Activated T-cell treated with anti-CD3 and anti-CD28 coated beads for 1 hour (primary cell): ENCODE measurements around the gene NDUFS6.

Experiments
- DNase-seq: peaks from one replicate; pipeline ENCODE4 v3.0.0-alpha.2; 2020; ENCODE audit warnings: low read depth

Gene NDUFS6

DNA sequence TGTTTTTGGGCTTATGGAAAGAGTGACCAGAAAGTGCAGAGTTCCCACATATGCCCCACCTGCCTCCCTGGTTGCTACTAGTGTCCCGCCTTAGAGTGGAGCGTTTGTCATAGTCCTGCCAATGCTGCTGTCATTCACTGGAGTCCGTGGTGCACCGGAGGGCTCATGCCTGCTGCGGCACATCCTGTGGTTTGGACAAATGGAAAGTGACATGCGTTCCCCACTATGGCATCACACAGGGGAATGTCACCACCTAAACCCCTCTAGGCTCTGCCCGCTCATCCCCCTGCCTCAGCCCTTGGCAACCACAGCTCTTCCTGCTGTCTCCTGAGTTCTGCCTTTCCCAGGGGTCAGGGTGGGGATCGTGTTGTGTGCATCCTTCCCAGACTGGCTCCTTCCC, 52.3 kb downstream of the NDUFS6 start:
- no peak for DNase-seq

- no peak for DNase-seq
Measured at GRCh38 chr5:1855075-1855474, 53.9 kb downstream of the NDUFS6 start.

GRCh38 chr5:1855596-1855995, 54.4 kb downstream of the NDUFS6 start:
- DNase-seq = no peak

- DNase-seq = no peak
Measured at GRCh38 chr5:1856596-1857255, 55.5 kb downstream of the NDUFS6 start.

DNA sequence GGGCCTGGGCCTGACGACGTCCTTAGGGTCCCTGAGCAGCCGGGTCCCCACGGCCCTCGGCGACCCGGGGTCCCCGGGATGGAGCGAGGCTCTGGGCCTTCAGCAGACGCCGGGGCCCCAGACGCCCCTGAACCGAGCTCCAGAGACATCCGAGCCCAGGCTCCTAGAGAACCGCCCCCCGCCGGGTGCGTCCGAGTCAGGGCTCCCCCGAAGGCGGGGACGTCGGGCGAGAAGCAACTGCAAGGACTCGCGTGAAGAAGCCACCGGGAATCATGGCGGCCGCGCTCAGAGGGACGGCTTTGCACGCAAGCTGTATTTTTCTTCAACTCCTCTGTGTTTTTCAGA, 56.0 kb downstream of the NDUFS6 start:
- no peak for DNase-seq

- DNase-seq = no peak
Measured at GRCh38 chr5:1858436-1858835, 57.2 kb downstream of the NDUFS6 start.

GRCh38 chr5:1859099-1859498, 57.9 kb downstream of the NDUFS6 start:
- no peak for DNase-seq

DNA sequence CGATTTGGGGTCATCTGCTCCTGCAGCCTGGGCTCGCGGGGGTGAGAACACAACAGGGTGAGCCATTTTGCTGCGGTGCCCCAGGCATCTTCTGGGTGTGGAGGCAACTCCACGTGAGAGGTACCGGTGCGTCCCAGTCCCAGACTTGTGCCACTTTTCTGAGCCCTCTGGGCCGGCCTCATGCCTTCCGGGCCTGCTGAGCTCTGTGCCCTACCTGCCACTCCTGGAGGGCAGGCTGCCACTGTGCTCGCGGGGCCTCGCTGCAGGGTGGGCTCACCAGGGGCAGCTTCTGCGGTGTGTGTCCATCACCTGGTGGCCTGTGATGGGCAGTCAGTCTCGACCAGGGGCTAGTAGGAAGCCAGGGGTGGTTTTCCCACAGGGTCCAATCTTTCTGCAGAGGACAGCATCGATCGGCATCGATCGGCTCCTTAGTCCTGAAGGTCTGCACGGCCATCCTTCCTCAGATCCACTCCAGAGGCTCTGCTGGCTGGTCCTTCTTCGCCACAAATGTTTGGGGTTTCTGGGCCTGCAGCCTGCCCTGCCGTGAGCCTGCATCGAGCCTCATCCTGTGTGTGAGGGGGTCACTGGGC, 58.9 kb downstream of the NDUFS6 start:
- no peak for DNase-seq

- DNase-seq = no peak
Measured at GRCh38 chr5:1860949-1861348, 59.7 kb downstream of the NDUFS6 start.

- no peak for DNase-seq
Measured at GRCh38 chr5:1864896-1865440, 63.8 kb downstream of the NDUFS6 start.

DNA sequence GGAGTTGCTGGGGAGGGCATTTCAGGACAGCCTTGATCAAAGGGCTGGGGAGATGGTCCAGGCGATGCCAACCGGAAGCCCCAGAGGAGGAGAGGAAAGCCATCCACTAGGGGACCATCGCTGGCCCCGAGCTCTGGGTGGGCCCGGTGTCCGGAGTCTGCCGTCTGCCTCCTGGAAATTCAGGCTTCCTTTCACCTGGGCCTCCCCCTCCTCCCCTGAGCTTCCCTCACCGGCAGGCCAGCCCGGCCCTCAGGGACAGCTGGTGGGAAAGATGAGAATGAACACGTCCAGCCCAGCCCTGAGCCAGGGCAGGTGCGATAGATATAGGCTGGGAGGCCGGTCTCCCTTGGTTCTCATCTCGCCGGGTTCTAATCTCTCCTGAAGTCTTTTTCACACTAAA, 64.3 kb downstream of the NDUFS6 start:
- no peak for DNase-seq
